Osteoblast (primary cell): ENCODE data around the gene MYH4. TPM values are rescaled to one million over a fixed set of nuclear protein-coding genes. Genes with fewer than 3 reads are reported as not detected.

ENCODE experiments used
- DNase-seq: peaks from one replicate; pipeline ENCODE4 v3.0.0; 2011; ENCODE audit warnings: low spot score, mixed read lengths; ENCODE audit not compliant: insufficient read length; ENCODE audit errors: missing footprints
- H2AFZ ChIP-seq: 2 replicates; pipeline ENCODE4 v1.6.0; 2011; ENCODE audit warnings: mild to moderate bottlenecking, low read length
- H3K27ac ChIP-seq: 2 replicates; pipeline ENCODE4 v1.5.1; 2011; ENCODE audit warnings: mild to moderate bottlenecking, low read depth, low read length, moderate library complexity
- H3K27me3 ChIP-seq: 2 replicates; pipeline ENCODE4 v1.6.0; 2012; ENCODE audit warnings: mild to moderate bottlenecking, control low read depth, inconsistent platforms, low read length, moderate library complexity; ENCODE audit not compliant: insufficient read depth
- H3K36me3 ChIP-seq: 2 replicates; pipeline ENCODE4 v1.5.1; 2011; ENCODE audit warnings: mild to moderate bottlenecking, low read length, control low read depth, moderate library complexity; ENCODE audit not compliant: insufficient read depth
- H3K4me1 ChIP-seq: 2 replicates; pipeline ENCODE4 v1.5.1; 2011; ENCODE audit warnings: mild to moderate bottlenecking, low read length, control low read depth, moderate library complexity; ENCODE audit not compliant: insufficient read depth
- H3K4me2 ChIP-seq: 2 replicates; pipeline ENCODE4 v1.6.0; 2011; ENCODE audit warnings: mild to moderate bottlenecking, low read length; ENCODE audit not compliant: insufficient read depth
- H3K4me3 ChIP-seq: fragments of 200-600 bp; sonication (generic); 3 replicates; pipeline ENCODE4 v1.5.1; 2012; ENCODE audit warnings: mild to moderate bottlenecking, low read length, inconsistent platforms; ENCODE audit not compliant: insufficient read depth
- H3K79me2 ChIP-seq: 2 replicates; pipeline ENCODE4 v1.6.0; 2012; ENCODE audit warnings: mild to moderate bottlenecking, low read length, control low read depth, inconsistent platforms; ENCODE audit not compliant: insufficient read depth
- H3K9me3 ChIP-seq: 2 replicates; pipeline ENCODE4 v1.5.1; 2011; ENCODE audit warnings: low read depth, low read length, control low read depth
- H4K20me1 ChIP-seq: 2 replicates; pipeline ENCODE4 v1.6.0; 2012; ENCODE audit warnings: mild to moderate bottlenecking, low read length, control low read depth; ENCODE audit not compliant: insufficient read depth
- total RNA-seq: library from RNA; depleted of rRNA; stranded (reverse); fragments of >200 nt; gene quantifications from 2 replicates; pipeline ENCODE4 v1.2.3, GENCODE V29; 2012
- TF ChIP-seq, protein P1 (sequence below): IDR thresholded peaks from 2 replicates; pipeline ENCODE4 v1.5.1; 2011; ENCODE audit warnings: mild to moderate bottlenecking, low read depth, low read length, moderate library complexity; ENCODE audit errors: extremely low read depth

MYH4 gene
- total RNA-seq, 1 donor, result not detected

DNA sequence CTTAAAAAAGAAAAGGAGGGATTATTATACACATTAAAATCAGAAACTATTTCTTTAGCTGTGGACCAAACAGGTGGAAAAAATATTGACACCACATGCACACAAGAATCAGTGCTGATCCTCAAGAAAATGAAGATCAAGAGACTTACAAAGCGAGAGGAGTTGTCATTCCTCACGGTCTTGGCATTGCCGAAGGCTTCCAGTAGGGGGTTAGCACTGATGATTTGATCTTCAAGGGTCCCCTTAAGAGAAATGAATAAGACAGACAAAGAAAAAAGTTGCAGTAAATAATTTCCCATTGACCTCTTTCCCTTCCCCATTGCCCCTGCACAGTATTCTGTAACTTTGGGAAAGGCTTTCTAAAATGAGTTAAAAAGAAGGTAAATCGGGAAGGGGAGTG is 6.0 kb downstream of the MYH4 start:
- TF ChIP-seq, protein P1, sequence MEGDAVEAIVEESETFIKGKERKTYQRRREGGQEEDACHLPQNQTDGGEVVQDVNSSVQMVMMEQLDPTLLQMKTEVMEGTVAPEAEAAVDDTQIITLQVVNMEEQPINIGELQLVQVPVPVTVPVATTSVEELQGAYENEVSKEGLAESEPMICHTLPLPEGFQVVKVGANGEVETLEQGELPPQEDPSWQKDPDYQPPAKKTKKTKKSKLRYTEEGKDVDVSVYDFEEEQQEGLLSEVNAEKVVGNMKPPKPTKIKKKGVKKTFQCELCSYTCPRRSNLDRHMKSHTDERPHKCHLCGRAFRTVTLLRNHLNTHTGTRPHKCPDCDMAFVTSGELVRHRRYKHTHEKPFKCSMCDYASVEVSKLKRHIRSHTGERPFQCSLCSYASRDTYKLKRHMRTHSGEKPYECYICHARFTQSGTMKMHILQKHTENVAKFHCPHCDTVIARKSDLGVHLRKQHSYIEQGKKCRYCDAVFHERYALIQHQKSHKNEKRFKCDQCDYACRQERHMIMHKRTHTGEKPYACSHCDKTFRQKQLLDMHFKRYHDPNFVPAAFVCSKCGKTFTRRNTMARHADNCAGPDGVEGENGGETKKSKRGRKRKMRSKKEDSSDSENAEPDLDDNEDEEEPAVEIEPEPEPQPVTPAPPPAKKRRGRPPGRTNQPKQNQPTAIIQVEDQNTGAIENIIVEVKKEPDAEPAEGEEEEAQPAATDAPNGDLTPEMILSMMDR, result no peak
- Histone ChIP-seq H3K79me2 (no peaks in the 10 kb centered on the region), H3K4me1 (no peaks in the 10 kb centered on the region), H3K27me3 (no peaks in the 10 kb centered on the region), H3K4me2 (no peak overlapping the region), H3K9me3 (no peaks in the 10 kb centered on the region), H3K36me3 (no peaks in the 10 kb centered on the region), H3K27ac (no peak overlapping the region), H3K4me3 (no peak overlapping the region), H4K20me1 (no peaks in the 10 kb centered on the region), H2AFZ (no peak overlapping the region)
- DNase-seq, result no peak

DNA sequence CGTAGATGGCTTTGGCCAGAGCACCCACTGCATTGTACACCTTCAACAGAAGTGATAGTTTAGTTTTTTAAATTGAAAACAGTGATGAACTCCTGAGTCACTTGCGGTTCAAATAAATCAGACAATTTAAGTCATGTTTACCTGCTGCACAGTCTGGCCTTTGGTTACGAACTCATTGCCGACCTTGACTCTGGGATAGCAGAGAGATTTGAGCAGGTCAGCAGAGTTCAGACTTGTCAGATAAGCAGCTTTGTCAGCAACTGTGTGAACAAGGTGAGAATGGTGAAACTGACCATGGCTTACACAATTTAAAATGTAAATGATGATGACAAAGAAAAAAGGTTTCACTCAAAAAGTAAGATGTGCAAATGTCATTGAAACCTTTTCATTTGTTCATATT is 9.3 kb downstream of the MYH4 start:
- DNase-seq, result no peak
- H3K79me2 ChIP-seq, result no peaks in the 10 kb centered on the region
- no peaks in the 10 kb centered on the region for H3K4me1 ChIP-seq
- H3K27me3 ChIP-seq, result no peaks in the 10 kb centered on the region
- TF ChIP-seq, protein P1, result no peak
- H2AFZ ChIP-seq, result no peak overlapping the region
- H3K36me3 ChIP-seq, result no peaks in the 10 kb centered on the region
- H3K9me3 ChIP-seq, result no peaks in the 10 kb centered on the region
- no peaks in the 10 kb centered on the region for H4K20me1 ChIP-seq
- H3K27ac ChIP-seq, result no peak overlapping the region
- no peak overlapping the region for H3K4me3 ChIP-seq
- H3K4me2 ChIP-seq, result no peak overlapping the region

DNA sequence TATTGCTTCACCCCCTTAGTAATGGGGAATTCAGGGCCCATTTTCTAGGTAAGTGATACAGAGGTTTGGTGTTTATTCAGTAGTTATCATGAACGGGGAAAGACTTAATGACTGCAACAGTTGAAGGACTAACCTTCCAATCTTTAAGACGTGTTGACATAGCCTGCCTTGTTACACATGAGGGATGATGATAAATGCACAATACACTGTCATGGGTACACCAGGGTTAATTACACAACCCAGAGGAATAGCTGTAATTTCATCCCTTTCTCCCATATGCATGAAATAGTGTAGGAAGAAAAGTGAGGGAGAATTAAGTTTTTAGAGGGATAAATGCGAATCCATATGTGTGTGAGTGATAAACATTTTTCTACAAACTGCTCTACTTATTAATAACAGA is 10.7 kb downstream of the MYH4 start:
- TF ChIP-seq, protein P1, result no peak
- no peak overlapping the region for H3K4me3 ChIP-seq
- H2AFZ ChIP-seq, result no peak overlapping the region
- no peaks in the 10 kb centered on the region for H3K79me2 ChIP-seq
- H3K27ac ChIP-seq, result no peak overlapping the region
- no peaks in the 10 kb centered on the region for H3K4me1 ChIP-seq
- DNase-seq, result no peak
- no peak overlapping the region for H3K4me2 ChIP-seq
- no peaks in the 10 kb centered on the region for H3K36me3 ChIP-seq
- no peaks in the 10 kb centered on the region for H3K27me3 ChIP-seq
- no peaks in the 10 kb centered on the region for H4K20me1 ChIP-seq
- no peaks in the 10 kb centered on the region for H3K9me3 ChIP-seq

DNA sequence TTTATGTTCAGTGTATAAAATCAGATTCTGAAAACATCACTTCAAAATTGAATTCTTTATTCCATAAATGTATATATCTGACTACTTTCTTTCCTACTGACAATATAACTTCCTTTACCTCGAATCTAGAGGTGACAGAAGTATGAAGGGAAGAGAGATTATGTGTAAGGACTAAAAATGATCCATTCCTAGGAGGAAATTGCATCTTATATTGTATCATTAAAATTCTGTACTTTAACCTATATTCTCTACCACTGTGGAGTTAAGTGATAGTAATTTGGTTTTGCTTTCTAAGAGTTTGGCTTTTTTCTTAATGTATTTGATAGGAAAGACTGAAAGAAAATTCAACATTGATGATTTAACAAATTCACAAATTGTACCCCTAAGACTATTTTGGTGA is 11.4 kb downstream of the MYH4 start:
- no peak for DNase-seq
- Histone ChIP-seq H3K9me3 (no peaks in the 10 kb centered on the region), H3K4me3 (no peak overlapping the region), H3K27me3 (no peaks in the 10 kb centered on the region), H3K79me2 (no peaks in the 10 kb centered on the region), H3K4me1 (no peaks in the 10 kb centered on the region), H4K20me1 (no peaks in the 10 kb centered on the region), H3K36me3 (no peaks in the 10 kb centered on the region), H2AFZ (no peak overlapping the region), H3K4me2 (no peak overlapping the region), H3K27ac (no peak overlapping the region)
- TF ChIP-seq, protein P1, result no peak
